ENCODE results near the gene HOOK2.
"Not testable (repeated sequence)": the region's sequence is repeated elsewhere in the genome, so short reads cannot be mapped to it uniquely, and the experiment has no call there.

Gene HOOK2

GRCh38 chr19:12720296-12720695 is 55.1 kb downstream of the HOOK2 start:
- DNase-seq, result no peak

DNA sequence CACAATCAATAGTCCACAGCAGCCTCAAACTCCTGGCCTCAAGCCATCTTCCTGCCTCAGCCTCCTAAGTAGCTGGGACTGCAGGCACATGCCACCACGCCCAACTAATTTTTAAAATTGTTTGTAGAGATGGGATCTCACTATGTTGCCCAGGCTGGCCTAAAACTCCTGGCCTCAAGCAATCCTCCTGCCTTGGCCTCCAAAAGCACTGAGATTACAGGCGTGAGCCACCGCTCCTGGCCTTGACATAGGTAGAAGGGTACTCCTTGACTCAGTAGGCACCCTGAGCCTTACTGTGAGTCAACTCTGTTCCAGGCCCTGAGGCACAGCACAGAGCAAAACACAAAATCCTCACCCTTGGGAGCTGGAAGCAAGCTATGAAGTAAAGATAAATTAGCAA is 59.4 kb downstream of the HOOK2 start:
- DNase-seq, result no peak

GRCh38 chr19:12715102-12715501 is 60.2 kb downstream of the HOOK2 start:
- no peak for DNase-seq

- not testable (repeated sequence) for DNase-seq
Observed at GRCh38 chr19:12713304-12713703, 62.0 kb downstream of the HOOK2 start.

All from CD4-positive, alpha-beta T cell treated with Interferon gamma for 1 hour (primary cell).